SU-DHL-6 (cell line): ENCODE data around the gene PTPRN2.

ENCODE experiments used
- H2AFZ ChIP-seq: fragments of 200-600 bp; sonication (generic); 2 replicates; pipeline ENCODE4 v1.6.1; 2014; ENCODE audit warnings: low read depth, mild to moderate bottlenecking, moderate library complexity, mixed read lengths, antibody characterized with exemption, low read length; ENCODE audit not compliant: severe bottlenecking
- H3F3A ChIP-seq: fragments of 200-600 bp; shearing (Covaris generic); 2 replicates; pipeline ENCODE4 v1.6.0; 2016; ENCODE audit warnings: antibody characterized with exemption, mild to moderate bottlenecking; ENCODE audit not compliant: insufficient read depth
- H3K27ac ChIP-seq: fragments of 200-600 bp; sonication (generic); 2 replicates; pipeline ENCODE4 v1.5.1; 2016; ENCODE audit warnings: low read depth, mild to moderate bottlenecking, low read length, moderate library complexity, mixed read lengths
- H3K27me3 ChIP-seq: fragments of 200-600 bp; sonication (generic), shearing (Covaris generic); 2 replicates; pipeline ENCODE4 v1.6.0; 2014; ENCODE audit warnings: mild to moderate bottlenecking, low read length
- H3K36me3 ChIP-seq: fragments of 200-600 bp; sonication (generic); 2 replicates; pipeline ENCODE4 v1.6.1; 2014; ENCODE audit warnings: mild to moderate bottlenecking, low read length, mixed read lengths
- H3K4me2 ChIP-seq: fragments of 300-600, 200-600 bp; shearing (Covaris generic), sonication (generic); 2 replicates; pipeline ENCODE4 v1.6.0; 2014; ENCODE audit warnings: low read length, low read depth, mild to moderate bottlenecking; ENCODE audit not compliant: poor library complexity, severe bottlenecking
- H3K4me3 ChIP-seq: fragments of 200-600 bp; sonication (generic); 2 replicates; pipeline ENCODE4 v1.5.1; 2014; ENCODE audit warnings: antibody characterized with exemption, low read length, mild to moderate bottlenecking, mixed read lengths; ENCODE audit not compliant: insufficient read depth, poor library complexity, severe bottlenecking
- H3K79me2 ChIP-seq: fragments of 200-600 bp; sonication (generic); 2 replicates; pipeline ENCODE4 v1.6.1; 2014; ENCODE audit warnings: mild to moderate bottlenecking, low read length, moderate library complexity; ENCODE audit not compliant: insufficient read depth
- H3K9ac ChIP-seq: fragments of 200-600 bp; sonication (generic); 2 replicates; pipeline ENCODE4 v1.7.0; 2014; ENCODE audit warnings: mild to moderate bottlenecking, low read length
- H3K9me2 ChIP-seq: fragments of 200-600 bp; sonication (generic); replicated peaks from 2 replicates; pipeline ENCODE4 v1.6.1; 2014; ENCODE audit warnings: low read length; ENCODE audit not compliant: insufficient read depth
- H3K9me3 ChIP-seq: fragments of 200-600 bp; sonication (generic); 2 replicates; pipeline ENCODE4 v1.6.1; 2014; ENCODE audit warnings: low read length, mixed read lengths; ENCODE audit not compliant: insufficient read depth
- H4K20me1 ChIP-seq: fragments of 200-600 bp; sonication (generic); 2 replicates; pipeline ENCODE4 v1.6.1; 2014; ENCODE audit warnings: low read depth, mild to moderate bottlenecking, antibody characterized with exemption, low read length, moderate library complexity, mixed read lengths
- CTCF ChIP-seq: fragments of 200-600 bp; sonication (generic); IDR thresholded peaks from one replicate; pipeline ENCODE4 v1.5.1; 2017; ENCODE audit warnings: antibody characterized with exemption, mild to moderate bottlenecking, low read length, moderate library complexity; ENCODE audit not compliant: insufficient read depth, poor library complexity, severe bottlenecking
- EZH2phosphoT487 ChIP-seq: fragments of 200-600 bp; sonication (generic), shearing (Covaris generic); conservative IDR thresholded peaks from 2 replicates; pipeline ENCODE4 v1.6.1; 2018; ENCODE audit warnings: mild to moderate bottlenecking, antibody characterized with exemption, low read length, moderate library complexity, mixed read lengths

PTPRN2 gene

GRCh38 chr7:157846271-157846670, 741.4 kb downstream of the PTPRN2 start:
- no peak overlapping the region for H3K4me2 ChIP-seq
- no peak overlapping the region for H3K27ac ChIP-seq

GRCh38 chr7:157845203-157845835, 742.3 kb downstream of the PTPRN2 start:
- H3K4me2 ChIP-seq = no peak overlapping the region
- no peaks in the 10 kb centered on the region for H3K36me3 ChIP-seq
- no peaks in the 10 kb centered on the region for H3F3A ChIP-seq
- no peaks in the 10 kb centered on the region for H4K20me1 ChIP-seq
- H3K9me2 ChIP-seq = no peaks in the 10 kb centered on the region
- H3K4me3 ChIP-seq = no peak overlapping the region
- H3K27me3 ChIP-seq = no peaks in the 10 kb centered on the region
- TF ChIP-seq EZH2phosphoT487 (no peak), CTCF (no peak)
- H3K79me2 ChIP-seq = no peaks in the 10 kb centered on the region
- H3K27ac ChIP-seq = no peak overlapping the region
- H2AFZ ChIP-seq = no peak overlapping the region
- no peak overlapping the region for H3K9ac ChIP-seq
- H3K9me3 ChIP-seq = peaks cover 2% of the 10 kb centered on the region; the same call in 1 of the 2 replicates

More at GRCh38 chr7:157846271-157846670, 741.4 kb downstream of the PTPRN2 start:
- Histone ChIP-seq H4K20me1 (no peaks in the 10 kb centered on the region), H3K9ac (no peak overlapping the region), H3F3A (no peaks in the 10 kb centered on the region), H3K27me3 (no peaks in the 10 kb centered on the region), H3K4me3 (no peak overlapping the region), H3K9me3 (no peaks in the 10 kb centered on the region), H3K9me2 (no peaks in the 10 kb centered on the region), H3K36me3 (no peaks in the 10 kb centered on the region), H3K79me2 (no peaks in the 10 kb centered on the region), H2AFZ (no peak overlapping the region)
- TF ChIP-seq CTCF = no peak
- no peak for TF ChIP-seq EZH2phosphoT487

GRCh38 chr7:157844611-157845010, 743.0 kb downstream of the PTPRN2 start:
- TF ChIP-seq CTCF (no peak), EZH2phosphoT487 (no peak)
- H3F3A ChIP-seq = no peaks in the 10 kb centered on the region
- no peaks in the 10 kb centered on the region for H3K36me3 ChIP-seq
- no peak overlapping the region for H3K4me2 ChIP-seq
- H3K9ac ChIP-seq = no peak overlapping the region
- H4K20me1 ChIP-seq = no peaks in the 10 kb centered on the region
- H2AFZ ChIP-seq = no peak overlapping the region
- peaks cover 9% of the 10 kb centered on the region; the same call in 1 of the 2 replicates for H3K9me3 ChIP-seq
- H3K4me3 ChIP-seq = no peak overlapping the region
- no peak overlapping the region for H3K27ac ChIP-seq
- no peaks in the 10 kb centered on the region for H3K79me2 ChIP-seq
- no peaks in the 10 kb centered on the region for H3K27me3 ChIP-seq
- no peaks in the 10 kb centered on the region for H3K9me2 ChIP-seq
